Measurements from ENCODE around the gene PCSK9. TPM values are rescaled to one million over a fixed set of nuclear protein-coding genes. Genes with fewer than 3 reads are reported as not detected.
"Not testable (repeated sequence)": the region's sequence is repeated elsewhere in the genome, so short reads cannot be mapped to it uniquely, and the experiment has no call there.

PCSK9 gene
- total RNA-seq, 1 experiment from 2014 or later, result not detected

GRCh38 chr1:55107101-55107500 is 67.8 kb downstream of the PCSK9 start:
- H3K36me3 Mint-ChIP-seq (ENCODE audit: insufficient read depth, unreplicated experiment), result peaks cover 82% of the 10 kb centered on the region
- intact Hi-C loops (cut with micrococcal nuclease), result no loop called here
- H3K9me3 Mint-ChIP-seq (ENCODE audit: unreplicated experiment), result peaks cover 2% of the 10 kb centered on the region
- no peaks in the 10 kb centered on the region for H3K27me3 Mint-ChIP-seq (ENCODE audit: insufficient read depth, unreplicated experiment)
- no peaks in the 10 kb centered on the region for H3K4me1 Mint-ChIP-seq (ENCODE audit: insufficient read depth, unreplicated experiment)
- CTCF ChIA-PET, result interaction anchor here (0.6 kb wide), 1 partner anchor 1279 kb away, joined by 3 read pairs; no protein-coding TSS in a partner anchor
- BruUV-seq (replicated peaks), result no TSS peak
- POLR2A ChIA-PET, result interaction anchor here (0.6 kb wide), 1 partner anchor 47 kb away, joined by 3 read pairs; no protein-coding TSS in a partner anchor
- no peak for TF ChIP-seq CTCF (IDR thresholded peaks at IDR 0.05; ENCODE audit: unreplicated experiment)
- DNase-seq (ENCODE audit: unreplicated experiment), result no peak
- H3K4me3 Mint-ChIP-seq (ENCODE audit: unreplicated experiment), result no peak overlapping the region
- H3K27ac Mint-ChIP-seq (ENCODE audit: low read depth, unreplicated experiment), result no peak overlapping the region

GRCh38 chr1:55109005-55109404 is 69.7 kb downstream of the PCSK9 start:
- H3K27me3 Mint-ChIP-seq (ENCODE audit: insufficient read depth, unreplicated experiment); H3K4me1 Mint-ChIP-seq (ENCODE audit: insufficient read depth, unreplicated experiment); DNase-seq (ENCODE audit: unreplicated experiment); BruUV-seq (replicated peaks); POLR2A ChIA-PET; H3K27ac Mint-ChIP-seq (ENCODE audit: low read depth, unreplicated experiment); intact Hi-C loops (cut with micrococcal nuclease); H3K4me3 Mint-ChIP-seq (ENCODE audit: unreplicated experiment); CTCF ChIA-PET: not testable (repeated sequence)
- Mint-ChIP-seq H3K9me3 (ENCODE audit: unreplicated experiment) (peaks cover 15% of the 10 kb centered on the region), H3K36me3 (ENCODE audit: insufficient read depth, unreplicated experiment) (peaks cover 83% of the 10 kb centered on the region)

Other genes starting within 250 kb of the PCSK9 start
- gene TTC22, start 238.2 kb upstream of the PCSK9 start, total RNA-seq (2022), result 3.0 and 3.1 TPM in 2 replicates
- 126 and 135 TPM in 2 replicates for gene DHCR24, start 152.4 kb upstream of the PCSK9 start, total RNA-seq (2022)
- gene TMEM61, start 58.9 kb upstream of the PCSK9 start, total RNA-seq (2022), result 0.39 TPM in 1 of 2 replicates, not detected in the other
- not detected in 2 replicates for gene BSND, start 40.6 kb upstream of the PCSK9 start, total RNA-seq (2022)
- 38.0 and 45.7 TPM in 2 replicates for gene USP24, start 175.8 kb downstream of the PCSK9 start, total RNA-seq (2022)

Data from MCF 10A (cell line).